Hepatocyte (in vitro differentiated cells): ENCODE data around the gene TTC12. TPM values are rescaled to one million over a fixed set of nuclear protein-coding genes. Genes with fewer than 3 reads are reported as not detected.

ENCODE experiments used
- DNase-seq: peaks from one replicate; pipeline ENCODE4 v3.0.0-alpha.2; 2016; ENCODE audit warnings: low spot score
- H2AFZ ChIP-seq: fragments of 200-600 bp; sonication (generic); 2 replicates; pipeline ENCODE4 v1.6.0; 2016; ENCODE audit warnings: antibody characterized with exemption, mild to moderate bottlenecking
- H3K27ac ChIP-seq: fragments of 200-600 bp; sonication (generic); 2 replicates; pipeline ENCODE4 v1.5.1; 2016; ENCODE audit warnings: mild to moderate bottlenecking
- H3K27me3 ChIP-seq: fragments of 200-600 bp; sonication (generic); 2 replicates; pipeline ENCODE4 v1.6.1; 2016
- H3K36me3 ChIP-seq: fragments of 200-600 bp; sonication (generic); replicated peaks from 2 replicates; pipeline ENCODE4 v1.5.1; 2016; ENCODE audit warnings: low read depth; ENCODE audit not compliant: insufficient read depth
- H3K4me1 ChIP-seq: fragments of 200-600 bp; sonication (generic); 2 replicates; pipeline ENCODE4 v1.5.1; 2016; ENCODE audit warnings: mild to moderate bottlenecking, moderate library complexity; ENCODE audit not compliant: insufficient read depth
- H3K4me2 ChIP-seq: fragments of 200-600 bp; sonication (generic); 2 replicates; pipeline ENCODE4 v1.6.0; 2016
- H3K4me3 ChIP-seq: fragments of 200-600 bp; sonication (generic); 2 replicates; pipeline ENCODE4 v1.5.1; 2016; ENCODE audit warnings: mild to moderate bottlenecking
- H3K79me2 ChIP-seq: fragments of 200-600 bp; sonication (generic); 2 replicates; pipeline ENCODE4 v1.6.0; 2017; ENCODE audit warnings: mild to moderate bottlenecking
- H3K9me2 ChIP-seq: fragments of 200-600 bp; sonication (generic); replicated peaks from 2 replicates; pipeline ENCODE4 v1.6.0; 2017; ENCODE audit warnings: mild to moderate bottlenecking; ENCODE audit not compliant: insufficient read depth
- H3K9me3 ChIP-seq: fragments of 200-600 bp; sonication (generic); 2 replicates; pipeline ENCODE4 v1.5.1; 2016; ENCODE audit warnings: low read depth, mild to moderate bottlenecking
- H4K20me1 ChIP-seq: fragments of 200-600 bp; sonication (generic); 2 replicates; pipeline ENCODE4 v1.6.0; 2016; ENCODE audit warnings: mild to moderate bottlenecking; ENCODE audit not compliant: insufficient read depth, poor library complexity, severe bottlenecking
- EZH2 ChIP-seq: fragments of 200-600 bp; sonication (generic); IDR thresholded peaks from 2 replicates; pipeline ENCODE4 v1.6.1; 2016; ENCODE audit warnings: antibody characterized with exemption, mild to moderate bottlenecking, borderline replicate concordance
- EZH2phosphoT487 ChIP-seq: fragments of 200-600 bp; sonication (generic); IDR thresholded peaks from one replicate; pipeline ENCODE4 v1.6.1; 2018; ENCODE audit warnings: antibody characterized with exemption, mild to moderate bottlenecking, low read depth, moderate library complexity; ENCODE audit not compliant: unreplicated experiment, severe bottlenecking
- WGBS: methylation state at CpG from one replicate; pipeline ENCODE4 v1.1.6; 2016; ENCODE audit warnings: low lambda C conversion rate; ENCODE audit errors: missing lambda C conversion rate; 5-methylcytosine and 5-hydroxymethylcytosine counted together
- polyA plus RNA-seq: library from polyadenylated mRNA; unstranded; fragments of >200 nt; fragmentation: Nextera tagmentation; extraction: Ambion mirVana; gene quantifications from 2 replicates; pipeline ENCODE4 v1.2.1, GENCODE V29; 2016
- total RNA-seq: library from RNA; depleted of rRNA; stranded (reverse); fragments of >200 nt; gene quantifications from 2 replicates; pipeline ENCODE4 v1.2.3, GENCODE V29; 2014
- TF ChIP-seq, protein P1 (sequence below): fragments of 200-600 bp; sonication (generic); IDR thresholded peaks from 2 replicates; pipeline ENCODE4 v1.5.1; 2016; ENCODE audit warnings: antibody characterized with exemption, mild to moderate bottlenecking; ENCODE audit not compliant: poor library complexity

The TTC12 gene
- total and polyA plus RNA-seq, 2 experiments from 2014 or later = 9.2 to 12.4 TPM

DNA sequence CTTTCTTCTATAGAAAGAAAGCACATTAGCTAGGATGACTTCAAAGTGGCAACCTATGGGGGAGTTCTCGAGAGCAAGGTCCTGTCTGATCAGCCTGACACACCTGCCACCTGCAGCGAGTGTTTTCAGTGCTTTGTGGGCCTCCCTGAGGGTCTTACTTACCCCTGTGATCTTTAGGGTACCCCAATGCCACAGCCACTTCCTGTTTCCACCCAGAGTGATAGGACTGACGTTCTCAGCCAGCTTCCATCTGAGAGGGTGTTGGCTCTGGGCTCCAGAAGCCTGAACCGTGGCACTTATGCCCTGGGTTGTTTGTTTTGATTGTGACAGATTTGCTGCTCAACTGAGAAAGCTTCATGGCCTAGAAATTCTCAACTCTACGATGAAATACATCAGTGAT, 51.5 kb downstream of the TTC12 start:
- no peak for DNase-seq
- H3K4me2 ChIP-seq = no peak overlapping the region
- H3K79me2 ChIP-seq = no peaks in the 10 kb centered on the region
- no peak overlapping the region for H2AFZ ChIP-seq
- no peaks in the 10 kb centered on the region for H3K27me3 ChIP-seq
- no peaks in the 10 kb centered on the region for H3K36me3 ChIP-seq
- H3K9me3 ChIP-seq = no peaks in the 10 kb centered on the region
- H3K27ac ChIP-seq = no peak overlapping the region
- no peaks in the 10 kb centered on the region for H3K4me1 ChIP-seq
- no peaks in the 10 kb centered on the region for H3K9me2 ChIP-seq
- H3K4me3 ChIP-seq = no peak overlapping the region
- WGBS = 84% methylated on average over 5 of the region's 5 CpGs
- no peak for TF ChIP-seq EZH2
- TF ChIP-seq, protein P1, sequence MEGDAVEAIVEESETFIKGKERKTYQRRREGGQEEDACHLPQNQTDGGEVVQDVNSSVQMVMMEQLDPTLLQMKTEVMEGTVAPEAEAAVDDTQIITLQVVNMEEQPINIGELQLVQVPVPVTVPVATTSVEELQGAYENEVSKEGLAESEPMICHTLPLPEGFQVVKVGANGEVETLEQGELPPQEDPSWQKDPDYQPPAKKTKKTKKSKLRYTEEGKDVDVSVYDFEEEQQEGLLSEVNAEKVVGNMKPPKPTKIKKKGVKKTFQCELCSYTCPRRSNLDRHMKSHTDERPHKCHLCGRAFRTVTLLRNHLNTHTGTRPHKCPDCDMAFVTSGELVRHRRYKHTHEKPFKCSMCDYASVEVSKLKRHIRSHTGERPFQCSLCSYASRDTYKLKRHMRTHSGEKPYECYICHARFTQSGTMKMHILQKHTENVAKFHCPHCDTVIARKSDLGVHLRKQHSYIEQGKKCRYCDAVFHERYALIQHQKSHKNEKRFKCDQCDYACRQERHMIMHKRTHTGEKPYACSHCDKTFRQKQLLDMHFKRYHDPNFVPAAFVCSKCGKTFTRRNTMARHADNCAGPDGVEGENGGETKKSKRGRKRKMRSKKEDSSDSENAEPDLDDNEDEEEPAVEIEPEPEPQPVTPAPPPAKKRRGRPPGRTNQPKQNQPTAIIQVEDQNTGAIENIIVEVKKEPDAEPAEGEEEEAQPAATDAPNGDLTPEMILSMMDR = no peak
- H4K20me1 ChIP-seq = no peaks in the 10 kb centered on the region

DNA sequence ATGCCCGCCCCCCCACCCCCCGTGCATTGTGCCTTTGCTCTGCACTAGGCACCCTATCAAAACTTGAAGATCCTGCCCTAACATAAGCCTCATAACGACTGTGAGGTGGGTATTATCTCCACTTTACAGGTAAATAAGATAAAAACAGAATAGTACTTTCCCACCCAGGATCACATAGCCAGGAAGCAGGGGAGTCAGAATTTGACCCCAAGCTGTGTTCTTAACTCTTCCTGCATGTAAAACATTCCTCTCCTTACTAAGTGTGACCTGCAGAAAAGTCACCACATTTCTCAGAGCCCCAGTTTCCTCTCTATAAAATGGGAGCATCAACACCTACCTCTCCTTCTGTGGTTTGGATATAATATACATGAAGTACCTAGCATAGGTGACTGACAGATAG, 55.0 kb downstream of the TTC12 start:
- Histone ChIP-seq H3K79me2 (no peaks in the 10 kb centered on the region), H3K4me3 (no peak overlapping the region), H2AFZ (no peak overlapping the region), H3K4me1 (peaks cover 2% of the 10 kb centered on the region), H4K20me1 (no peaks in the 10 kb centered on the region), H3K4me2 (no peak overlapping the region), H3K9me3 (no peaks in the 10 kb centered on the region), H3K27ac (no peak overlapping the region), H3K9me2 (no peaks in the 10 kb centered on the region), H3K36me3 (no peaks in the 10 kb centered on the region), H3K27me3 (no peaks in the 10 kb centered on the region)
- WGBS = 52% methylated on average over 3 of the region's 3 CpGs
- no peak for DNase-seq
- no peak for TF ChIP-seq EZH2phosphoT487
- TF ChIP-seq, protein P1 = no peak
- no peak for TF ChIP-seq EZH2

DNA sequence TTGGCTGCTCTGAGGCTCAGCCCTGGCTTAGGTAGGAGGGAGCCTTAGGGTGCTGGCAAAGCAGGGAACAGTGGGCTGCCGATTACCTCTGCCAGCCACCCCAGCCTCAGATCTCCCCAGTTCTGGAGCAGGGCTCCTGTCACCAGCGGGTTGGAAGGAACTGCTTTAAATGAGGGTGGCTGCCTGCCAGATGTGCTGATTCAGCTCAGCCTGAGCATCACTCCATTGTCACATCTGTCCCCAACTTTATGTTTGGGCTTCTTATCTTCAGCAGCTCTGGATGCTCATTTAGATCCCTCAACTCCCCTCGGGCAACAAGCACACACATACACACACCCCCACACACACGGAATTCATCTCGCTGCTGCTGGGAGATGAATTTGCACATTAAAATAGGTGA, 56.3 kb downstream of the TTC12 start:
- 76% methylated on average over 5 of the region's 5 CpGs for WGBS
- Histone ChIP-seq H3K27me3 (no peaks in the 10 kb centered on the region), H3K9me2 (no peaks in the 10 kb centered on the region), H3K9me3 (no peaks in the 10 kb centered on the region), H3K4me1 (peaks cover 3% of the 10 kb centered on the region), H3K27ac (no peak overlapping the region), H3K79me2 (no peaks in the 10 kb centered on the region), H4K20me1 (no peaks in the 10 kb centered on the region), H3K4me3 (no peak overlapping the region), H2AFZ (no peak overlapping the region), H3K36me3 (no peaks in the 10 kb centered on the region), H3K4me2 (no peak overlapping the region)
- TF ChIP-seq, protein P1 = no peak
- no peak for DNase-seq

DNA sequence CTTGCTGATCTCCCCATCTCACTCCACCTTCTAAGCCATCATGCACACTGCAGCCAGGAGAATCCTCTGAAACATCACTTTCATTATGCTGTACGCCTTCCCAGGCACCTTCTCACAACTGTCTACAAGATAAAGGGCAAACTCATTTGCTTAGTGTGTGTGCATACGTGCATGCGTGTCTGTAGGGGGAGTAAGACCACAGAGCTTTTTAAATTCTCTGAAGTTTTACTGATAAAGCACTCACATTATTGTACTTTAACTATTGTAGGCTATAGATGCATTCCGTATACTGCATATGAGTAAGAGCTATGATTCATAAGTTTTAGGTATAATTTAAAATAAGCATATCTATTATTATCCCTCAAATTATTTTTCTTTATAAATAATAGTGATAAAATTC, 57.9 kb downstream of the TTC12 start:
- H3K36me3 ChIP-seq = no peaks in the 10 kb centered on the region

More for the DNA sequence above, 57.9 kb downstream of the TTC12 start:
- Histone ChIP-seq H3K27me3 (no peaks in the 10 kb centered on the region), H3K9me2 (no peaks in the 10 kb centered on the region), H4K20me1 (no peaks in the 10 kb centered on the region), H3K9me3 (no peaks in the 10 kb centered on the region), H3K79me2 (no peaks in the 10 kb centered on the region), H3K4me2 (no peak overlapping the region), H3K4me1 (peaks cover 3% of the 10 kb centered on the region), H3K27ac (no peak overlapping the region), H3K4me3 (no peak overlapping the region), H2AFZ (no peak overlapping the region)
- 67% methylated on average over 4 of the region's 4 CpGs for whole genome bisulfite sequencing
- DNase-seq = no peak
- no peak for TF ChIP-seq EZH2phosphoT487
- TF ChIP-seq, protein P1 = peak; percentile 28
- TF ChIP-seq EZH2 = no peak
